NCI-H748 (cell line): ENCODE results near the gene LENG9.
A peak's percentile ranks its signal among the peaks of the same experiment; 100 is the strongest.
"Not testable (repeated sequence)": the region's sequence is repeated elsewhere in the genome, so short reads cannot be mapped to it uniquely, and the experiment has no call there.

ENCODE experiments used
- DNase-seq: peaks from one replicate; lab custom pipeline; 2025; ENCODE audit not compliant: unreplicated experiment; lab: John Stamatoyannopoulos, UW

The LENG9 gene

DNA sequence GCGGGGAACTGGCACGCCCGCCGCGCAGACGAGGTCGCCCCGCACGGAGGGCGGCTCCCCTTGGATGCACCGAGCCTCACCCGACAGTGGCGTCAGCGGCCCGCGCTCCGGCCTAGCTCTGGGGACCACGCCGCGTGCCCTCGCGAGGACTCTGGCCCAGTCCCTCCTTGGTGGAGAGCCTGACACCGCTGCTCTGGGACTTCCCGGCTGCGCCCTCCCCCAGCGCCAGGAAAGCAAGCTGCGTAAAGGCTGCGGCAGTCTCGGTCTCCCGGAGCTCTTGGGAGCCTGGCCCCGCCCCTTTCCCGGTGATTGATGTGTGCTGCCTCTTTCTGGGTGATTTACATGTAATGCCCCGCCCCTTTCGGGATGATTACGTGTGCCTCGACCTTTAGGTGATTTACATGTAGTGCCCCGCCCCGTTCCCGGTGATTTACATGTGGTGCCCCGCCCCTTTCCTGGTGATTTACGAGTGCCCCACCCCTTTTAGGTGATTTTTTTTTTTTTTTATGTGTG is at the start of gene LENG9:
LENG9 (minus strand) TSS at position 248 of the 513 bp plus-strand sequence. CDS start 252 bp downstream, outside the sequence.
- DNase-seq, result peak; percentile 98

GRCh38 chr19:54509200-54509940 is 45.8 kb upstream of the LENG9 start:
- not testable (repeated sequence) for DNase-seq

DNA sequence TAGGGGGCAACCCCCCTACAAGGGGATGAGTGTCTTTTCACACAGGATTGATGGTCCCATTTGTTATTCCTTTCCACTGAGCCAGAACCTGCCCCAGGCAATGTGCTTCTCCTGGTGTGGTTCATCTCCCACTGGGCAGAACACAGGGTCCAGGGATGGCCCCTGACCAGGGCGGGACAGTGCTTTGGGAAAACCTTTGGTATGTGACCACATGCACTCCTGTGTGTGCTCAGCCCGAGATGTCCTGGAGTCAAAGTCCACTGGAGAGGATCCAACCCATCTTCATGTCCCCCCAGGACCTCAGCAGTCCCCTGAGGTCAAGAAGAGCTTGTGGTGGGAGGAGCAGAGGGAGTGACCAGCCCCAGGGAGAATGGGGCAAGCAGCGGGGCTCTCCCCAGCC is 44.9 kb upstream of the LENG9 start:
- not testable (repeated sequence) for DNase-seq

DNA sequence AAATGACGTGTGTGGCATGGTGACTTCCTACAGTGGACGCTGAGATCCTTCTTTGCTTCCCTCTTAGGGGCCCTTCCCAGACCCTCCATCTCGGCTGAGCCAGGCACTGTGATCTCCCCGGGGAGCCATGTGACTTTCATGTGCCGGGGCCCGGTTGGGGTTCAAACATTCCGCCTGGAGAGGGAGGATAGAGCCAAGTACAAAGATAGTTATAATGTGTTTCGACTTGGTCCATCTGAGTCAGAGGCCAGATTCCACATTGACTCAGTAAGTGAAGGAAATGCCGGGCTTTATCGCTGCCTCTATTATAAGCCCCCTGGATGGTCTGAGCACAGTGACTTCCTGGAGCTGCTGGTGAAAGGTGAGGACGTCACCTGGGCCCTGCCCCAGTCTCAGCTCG is 44.2 kb upstream of the LENG9 start:
- DNase-seq, result no peak

DNA sequence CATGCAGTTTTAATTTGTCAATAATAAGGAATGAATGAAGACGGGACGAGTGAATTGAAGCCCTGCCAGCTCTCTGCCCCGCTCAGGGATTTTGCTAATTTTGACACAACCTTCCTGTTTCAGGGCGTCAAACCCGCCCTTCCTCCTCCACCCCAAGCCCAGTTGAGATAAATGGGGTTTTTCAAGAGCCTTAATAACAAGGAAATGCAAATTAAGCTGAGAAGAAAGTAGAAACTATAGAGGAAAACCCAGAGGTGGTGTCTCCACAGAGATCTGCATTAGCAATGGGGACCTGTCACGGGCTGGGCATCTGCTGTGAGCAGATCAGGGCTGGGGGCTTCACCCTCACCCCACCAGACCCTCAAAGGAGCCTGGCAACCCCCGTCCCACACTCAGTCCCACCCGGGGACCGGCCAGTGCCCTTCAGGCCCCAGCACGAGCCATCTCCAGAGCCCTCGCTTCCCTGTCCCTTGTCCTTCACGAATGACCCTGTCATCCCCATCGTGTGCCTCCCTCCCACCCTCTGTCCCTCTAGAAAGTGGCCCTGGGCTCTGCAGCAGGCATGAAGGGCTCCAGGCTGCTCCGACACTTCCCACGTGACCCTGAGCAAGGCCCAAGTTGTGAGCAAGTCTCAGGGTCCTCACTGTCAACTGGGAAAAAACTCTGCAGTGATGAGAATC is 43.6 kb upstream of the LENG9 start:
- not testable (repeated sequence) for DNase-seq

DNA sequence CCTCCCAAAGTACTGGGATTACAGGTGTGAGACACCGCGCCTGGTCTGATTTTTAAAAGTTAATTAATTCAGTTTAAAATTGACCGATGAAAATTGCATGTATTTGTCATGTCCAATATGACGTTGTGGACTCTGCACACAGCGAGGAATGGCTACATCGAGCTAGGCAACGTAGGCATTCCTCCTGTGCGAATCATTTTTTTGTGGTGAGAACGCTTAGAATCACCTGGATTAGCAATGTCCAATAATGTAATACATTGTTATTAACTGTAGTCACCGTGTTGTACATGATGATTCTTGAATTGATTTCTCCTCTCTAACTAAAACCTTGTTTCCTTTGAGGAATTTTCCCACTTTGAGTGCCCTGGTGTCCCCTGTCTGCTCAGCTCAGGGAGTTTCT is 42.5 kb upstream of the LENG9 start:
- DNase-seq, result no peak

GRCh38 chr19:54505542-54505941 is 42.0 kb upstream of the LENG9 start:
- not testable (repeated sequence) for DNase-seq

DNA sequence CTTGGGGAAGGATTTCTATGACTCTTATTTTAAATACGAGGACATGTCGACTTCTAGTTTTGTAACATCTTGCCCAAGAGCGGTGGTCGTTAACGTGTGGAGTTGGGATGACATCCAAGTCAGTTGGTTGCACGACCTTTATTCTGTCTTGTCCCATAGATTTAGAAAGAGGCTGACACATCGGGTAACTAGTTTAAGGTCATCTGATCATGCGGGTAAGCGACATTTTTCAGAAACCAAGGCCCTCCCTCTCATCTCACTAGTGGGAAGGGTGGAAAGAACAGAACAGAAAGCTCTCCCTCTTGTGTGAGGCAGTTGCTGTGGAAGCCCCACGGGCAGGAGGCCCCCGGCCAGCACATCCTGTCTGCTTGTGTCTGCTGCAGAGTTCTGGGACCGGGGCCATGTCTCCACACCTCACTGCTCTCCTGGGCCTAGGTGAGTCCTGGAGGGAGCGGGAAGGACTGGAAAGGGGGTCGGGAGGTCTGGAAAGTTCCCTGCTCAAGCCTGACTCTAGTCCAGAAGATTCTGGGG is 39.0 kb upstream of the LENG9 start, which contains the start of gene LAIR2:
LAIR2 (plus strand) TSS at position 314 of the 531 bp plus-strand sequence; CDS start at position 402, 88 bp downstream.
- DNase-seq, result no peak

GRCh38 chr19:54498451-54498772 is 34.8 kb upstream of the LENG9 start:
- not testable (repeated sequence) for DNase-seq

DNA sequence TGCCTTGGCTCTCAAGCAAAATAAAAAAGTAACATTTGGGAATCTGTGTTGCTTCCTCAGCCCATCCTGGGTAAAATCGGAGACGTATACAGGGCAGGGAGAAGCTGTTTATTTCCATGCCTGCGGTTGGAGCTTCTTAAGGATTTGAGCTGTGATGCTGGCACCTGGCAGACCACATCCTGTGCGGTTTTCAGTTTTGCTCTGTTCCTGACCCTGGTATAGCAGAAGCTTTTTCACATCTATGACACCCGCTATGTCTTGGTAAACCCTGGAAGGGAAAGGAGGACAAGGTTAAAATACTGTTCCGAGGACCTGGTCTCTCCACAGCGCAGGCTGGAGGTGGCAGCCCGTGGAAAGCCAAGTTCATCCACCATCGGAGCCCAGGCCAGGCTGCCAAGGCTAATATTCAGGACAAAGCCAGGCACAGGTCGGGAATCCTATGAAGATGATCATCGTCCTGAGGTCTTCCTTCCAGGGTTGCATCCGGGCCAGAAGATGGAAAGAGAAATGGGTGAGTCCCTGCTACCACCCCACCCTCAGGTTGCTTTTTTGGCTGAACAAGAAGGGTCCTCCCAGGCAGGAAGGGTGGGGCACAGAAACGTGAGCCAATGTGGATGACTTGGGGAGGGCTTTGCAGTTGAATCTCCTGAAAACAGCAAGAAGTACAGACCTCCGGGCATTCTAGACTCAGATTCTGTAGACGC is 34.3 kb upstream of the LENG9 start:
- DNase-seq, result not testable (repeated sequence)

GRCh38 chr19:54495284-54495683 is 31.7 kb upstream of the LENG9 start:
- DNase-seq, result not testable (repeated sequence)

DNA sequence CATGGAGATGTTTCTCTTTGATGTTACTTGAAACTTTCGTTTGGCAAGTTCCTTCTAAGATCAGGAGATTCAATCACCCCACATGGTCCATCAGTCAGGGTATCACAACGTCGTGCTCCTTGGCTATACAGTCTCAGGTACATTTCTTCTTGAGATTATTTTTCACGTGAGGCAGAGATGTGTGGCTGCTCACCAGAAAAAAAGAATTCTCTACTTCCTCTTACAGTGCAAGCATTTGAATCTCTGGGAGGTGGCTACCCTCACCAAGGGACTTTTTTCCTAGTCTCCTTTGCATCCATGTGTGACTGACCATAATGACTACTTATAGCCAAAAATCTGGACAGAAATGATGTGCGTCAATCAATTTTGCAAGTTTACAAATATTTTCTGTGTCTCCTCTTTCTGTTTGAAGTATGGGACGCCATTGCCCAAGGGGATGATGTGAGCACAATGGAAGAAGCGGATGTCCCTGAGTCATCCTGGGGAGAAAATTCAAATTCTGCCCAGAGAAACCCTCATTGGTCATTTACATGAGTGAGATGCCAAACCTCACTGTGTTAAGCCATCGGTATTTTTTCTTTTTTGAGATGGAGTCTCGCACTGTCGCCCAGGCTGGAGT is 30.5 kb upstream of the LENG9 start:
- no peak for DNase-seq

DNA sequence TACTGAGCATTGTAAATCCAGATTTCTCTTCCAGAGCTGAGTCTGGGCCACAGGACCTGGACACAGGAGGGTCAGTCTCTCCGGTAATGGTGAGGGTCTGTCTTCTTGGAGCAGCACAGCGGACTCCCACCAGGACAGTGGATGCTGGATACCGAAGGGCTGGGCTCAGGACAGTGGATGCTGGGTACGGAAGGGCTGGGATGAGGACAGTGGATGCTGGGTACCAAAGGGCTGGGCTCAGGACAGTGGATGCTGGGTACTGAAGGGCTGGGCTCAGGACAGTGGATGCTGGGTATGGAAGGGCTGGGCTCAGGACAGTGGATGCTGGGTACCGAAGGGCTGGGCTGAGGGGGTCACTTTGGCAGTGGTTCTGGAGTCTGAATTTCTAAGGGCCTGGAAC is 29.5 kb upstream of the LENG9 start:
- DNase-seq, result not testable (repeated sequence)

- DNase-seq, result no peak
Measured at GRCh38 chr19:54492568-54492967, 29.0 kb upstream of the LENG9 start.

DNA sequence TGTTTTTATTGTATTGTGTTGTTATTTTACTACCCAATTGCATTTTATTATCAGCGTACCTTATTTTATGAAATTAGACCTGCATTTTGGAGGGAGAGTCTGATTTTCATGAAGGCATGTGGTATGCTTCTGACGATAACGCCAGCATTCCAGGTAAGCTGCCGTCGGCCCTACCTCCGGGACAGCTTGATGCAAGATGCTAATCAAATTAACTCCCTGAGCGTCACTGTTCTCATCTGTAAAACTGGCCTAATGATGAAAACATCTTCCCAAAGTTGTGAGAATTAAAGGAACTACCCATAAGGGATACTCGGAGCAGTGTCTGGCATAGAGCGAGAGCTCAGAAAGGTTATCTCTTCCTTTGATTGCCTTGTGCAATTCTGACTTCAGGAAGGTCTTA is 26.2 kb upstream of the LENG9 start:
- no peak for DNase-seq

DNA sequence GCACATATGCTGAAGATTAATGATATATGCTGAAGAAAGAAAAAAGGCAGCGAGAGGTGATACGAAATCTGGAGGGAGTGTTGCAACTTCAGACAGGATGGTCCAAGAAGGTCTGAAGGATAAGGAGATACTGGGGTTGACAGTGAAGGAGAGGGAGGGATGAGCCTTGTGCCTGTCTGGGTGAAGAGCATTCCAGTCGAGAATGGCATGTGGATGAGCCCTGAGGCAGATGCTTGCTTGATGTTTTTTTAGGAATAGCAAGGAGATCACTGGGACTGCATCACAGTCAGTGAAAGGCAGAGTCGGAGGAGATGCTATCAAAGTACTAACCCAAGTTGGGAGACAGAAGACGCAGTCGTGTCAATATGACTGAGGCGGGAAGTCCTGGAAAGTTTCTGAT is 25.8 kb upstream of the LENG9 start:
- no peak for DNase-seq

DNA sequence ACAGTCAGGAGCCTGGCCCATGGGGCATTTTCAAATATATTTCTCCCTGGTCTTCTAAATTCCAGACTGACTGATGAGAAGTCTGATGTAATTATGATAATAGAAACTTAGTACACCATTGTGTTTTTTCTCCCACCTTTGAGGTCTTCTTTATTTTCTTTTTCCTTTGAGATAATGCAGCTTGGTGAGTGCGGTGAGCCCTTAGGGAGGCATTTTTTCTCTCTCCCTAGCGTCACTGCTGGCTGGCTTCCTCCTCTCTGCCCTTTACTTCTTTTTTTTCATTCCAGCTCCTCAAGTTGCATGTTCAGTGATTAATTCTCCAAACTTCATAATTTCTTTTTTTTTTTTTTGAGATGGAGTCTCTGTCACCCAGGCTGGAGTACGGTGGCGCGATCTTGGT is 22.3 kb upstream of the LENG9 start:
- DNase-seq, result no peak

DNA sequence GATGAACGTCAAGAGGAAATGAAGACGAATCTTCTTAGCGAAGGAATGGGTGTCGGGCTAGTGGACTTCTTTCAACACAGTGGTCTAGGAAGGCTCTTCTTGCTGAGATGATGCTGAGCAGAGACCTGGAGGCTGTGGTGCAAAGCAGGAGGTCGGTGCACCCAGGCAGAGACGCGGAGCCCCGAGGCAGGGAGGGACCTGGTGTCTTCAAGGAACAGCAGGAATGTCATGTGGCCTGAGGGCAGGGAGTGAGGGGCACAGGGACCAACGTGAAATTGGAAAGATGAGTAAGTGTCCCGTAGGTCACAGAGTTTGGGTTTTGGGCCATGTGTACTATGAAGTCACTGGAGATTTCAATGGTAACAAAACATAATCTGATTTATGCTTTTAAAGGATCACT is 20.9 kb upstream of the LENG9 start:
- DNase-seq, result no peak

DNA sequence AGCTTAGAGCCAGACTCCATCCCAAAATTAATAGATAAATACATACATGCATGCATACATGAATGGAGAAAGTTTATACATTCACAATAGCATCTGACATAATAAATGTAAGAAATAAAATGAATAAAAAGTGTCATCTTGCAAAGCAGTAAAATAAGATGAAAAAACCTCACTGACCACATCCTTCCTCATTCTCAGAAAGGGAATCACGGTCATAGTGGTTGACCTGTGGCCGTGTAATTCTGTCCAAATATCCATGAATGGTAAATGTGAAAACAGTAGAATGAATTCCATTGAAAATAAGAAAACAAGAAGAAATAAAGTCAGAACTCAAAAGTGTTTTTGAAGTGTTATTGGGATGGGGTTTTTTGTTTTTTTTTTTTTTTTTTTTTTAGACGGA is 19.3 kb upstream of the LENG9 start:
- no peak for DNase-seq

- peak; percentile 71 for DNase-seq
Measured at GRCh38 chr19:54481326-54481930, 17.9 kb upstream of the LENG9 start.

GRCh38 chr19:54480051-54480450 is 16.5 kb upstream of the LENG9 start:
- no peak for DNase-seq
